T-helper 22 cell (primary cell): Measurements from ENCODE around the gene PSMC6.

Experiments used
- DNase-seq: peaks from one replicate; pipeline ENCODE4 v3.0.0-alpha.2; 2020; ENCODE audit warnings: low read depth

The PSMC6 gene

DNA sequence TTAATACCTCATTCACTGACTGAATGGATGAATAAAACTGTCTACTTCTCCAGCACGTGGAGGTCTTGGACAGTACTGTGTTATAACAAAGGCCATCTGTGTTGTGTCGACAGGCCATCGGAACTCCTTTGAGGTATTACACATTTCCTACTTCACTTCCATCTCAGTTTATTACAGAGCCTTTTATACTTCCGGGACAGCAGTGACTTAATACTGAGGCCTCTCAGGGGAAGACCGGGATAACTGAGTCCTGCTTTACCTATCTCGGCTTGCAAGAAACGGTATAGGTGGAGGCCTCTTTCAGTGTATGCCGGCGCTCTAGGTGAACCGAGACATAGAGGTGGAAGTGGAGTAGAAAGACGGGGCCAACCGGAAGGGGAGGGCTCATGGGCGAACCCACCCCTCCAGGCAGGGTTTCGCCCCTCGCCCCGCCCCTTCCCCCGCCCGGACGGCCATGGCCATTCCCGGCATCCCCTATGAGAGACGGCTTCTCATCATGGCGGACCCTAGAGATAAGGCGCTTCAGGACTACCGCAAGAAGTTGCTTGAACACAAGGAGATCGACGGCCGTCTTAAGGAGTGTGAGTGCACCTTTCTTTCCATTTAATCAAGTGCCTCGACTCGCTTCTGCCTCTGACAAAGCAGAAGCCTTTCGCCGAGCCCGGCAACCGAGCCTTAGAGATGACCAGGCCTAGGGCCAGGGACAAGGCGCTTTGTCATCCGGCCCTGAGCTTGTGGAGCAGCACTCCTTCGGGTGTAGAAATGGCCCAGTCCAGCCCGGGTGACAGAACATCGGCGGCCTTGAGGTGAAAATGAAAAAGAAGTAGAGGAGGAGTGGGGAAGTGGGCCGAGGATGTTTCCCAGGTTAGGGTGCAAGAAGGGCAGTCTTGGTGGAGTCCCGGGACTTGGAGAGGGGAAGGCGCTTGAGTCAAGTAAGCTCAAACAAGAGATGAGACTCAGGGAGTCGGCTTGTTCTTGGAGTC, at the start of gene PSMC6:
Gene PSMC6 (plus strand): TSS at position 477 of the 983 bp plus-strand sequence. CDS start 20 bp downstream, at position 497.
- DNase-seq: peak; percentile 90

DNA sequence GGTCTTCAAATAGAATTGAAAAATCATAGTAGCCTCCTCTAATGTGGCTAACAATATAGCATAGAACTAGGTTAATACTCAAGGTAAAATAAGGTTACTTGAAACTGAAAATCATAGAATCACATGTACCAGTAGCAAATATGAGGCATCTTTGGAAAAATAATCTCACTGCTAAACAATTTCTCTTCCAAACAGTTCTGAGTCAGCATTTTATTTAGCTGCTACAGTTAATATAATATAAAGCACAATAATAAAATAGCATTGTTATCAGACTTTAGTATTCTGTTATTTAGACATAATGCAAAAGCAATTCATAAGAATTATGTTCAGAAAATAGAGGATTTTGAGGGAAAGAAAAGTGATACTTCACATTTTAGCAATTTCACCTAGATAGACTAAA, 46.7 kb upstream of the PSMC6 start:
- DNase-seq: no peak

DNA sequence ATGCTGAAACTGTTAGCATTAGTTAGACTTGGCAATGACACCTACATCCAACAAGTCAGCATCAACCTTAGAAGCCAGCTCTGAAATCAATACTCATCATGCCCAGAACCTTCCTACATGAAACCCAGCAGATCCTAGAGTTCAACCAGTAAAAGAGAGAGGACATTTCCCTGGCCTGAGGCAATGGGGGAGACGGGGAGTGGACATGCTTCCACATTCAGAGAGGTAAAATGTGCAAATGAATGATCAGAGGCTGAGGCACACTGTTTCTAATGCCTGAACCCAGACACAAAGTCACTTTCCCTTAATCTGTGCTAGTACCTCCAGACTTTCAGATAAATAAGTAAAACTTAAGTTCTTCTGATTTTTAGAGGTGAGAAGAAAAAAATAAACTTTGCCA, 46.2 kb upstream of the PSMC6 start:
- no peak for DNase-seq

DNA sequence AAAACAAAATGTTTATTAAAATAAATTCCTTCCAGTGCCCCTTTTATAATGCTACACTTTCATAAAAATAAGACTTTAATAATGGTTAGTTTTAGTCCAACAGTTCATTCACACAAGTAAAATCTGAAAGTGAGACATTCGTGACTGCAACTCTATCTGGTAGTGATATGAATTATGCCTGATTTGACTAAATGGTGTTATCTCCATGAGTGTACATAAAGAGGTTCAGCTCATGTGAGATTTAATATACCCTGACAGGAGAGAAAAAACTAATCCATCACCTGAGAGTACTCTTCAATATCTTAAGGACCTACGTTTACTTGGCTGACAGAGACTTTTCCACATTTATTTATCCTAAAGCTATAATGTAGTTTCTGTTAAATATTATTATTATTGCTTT, 45.7 kb upstream of the PSMC6 start:
- DNase-seq: no peak

DNA sequence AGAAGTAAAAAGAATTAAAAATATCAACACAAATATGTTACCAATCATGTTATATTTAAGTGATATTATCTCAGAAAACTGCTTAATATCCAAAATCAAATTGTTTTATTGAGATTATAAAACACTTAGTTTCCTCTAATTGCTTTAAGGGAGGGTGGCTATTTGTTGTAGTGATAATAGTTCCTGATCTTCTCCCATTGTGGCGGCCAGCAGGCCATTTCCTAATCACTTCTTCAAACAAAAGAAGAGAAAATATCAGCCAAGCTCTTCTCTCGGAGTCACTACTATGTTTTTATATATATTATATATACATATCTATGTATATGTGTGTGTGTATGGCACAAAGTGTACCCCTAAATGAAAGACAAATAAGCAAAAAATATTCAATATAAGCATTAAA, 43.1 kb upstream of the PSMC6 start:
- DNase-seq: no peak

DNA sequence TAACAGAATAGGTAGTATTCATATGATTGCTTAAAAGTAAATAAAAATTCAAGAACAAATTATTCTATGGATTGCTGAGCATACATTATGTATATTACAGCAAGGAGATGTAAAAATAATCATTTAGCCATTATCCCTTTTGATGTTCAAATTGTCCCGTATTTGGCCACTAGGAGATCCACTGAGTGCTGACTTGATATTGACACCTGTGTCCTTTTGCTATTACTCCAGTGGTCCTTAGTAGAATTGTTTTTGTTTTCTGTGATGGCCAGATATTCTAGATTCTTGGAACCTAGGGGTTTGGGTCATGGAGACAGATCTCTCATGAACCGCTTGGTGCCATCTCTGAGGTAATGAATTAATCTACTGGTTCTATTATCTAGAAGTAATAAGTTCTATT, 28.4 kb upstream of the PSMC6 start:
- DNase-seq: no peak

DNA sequence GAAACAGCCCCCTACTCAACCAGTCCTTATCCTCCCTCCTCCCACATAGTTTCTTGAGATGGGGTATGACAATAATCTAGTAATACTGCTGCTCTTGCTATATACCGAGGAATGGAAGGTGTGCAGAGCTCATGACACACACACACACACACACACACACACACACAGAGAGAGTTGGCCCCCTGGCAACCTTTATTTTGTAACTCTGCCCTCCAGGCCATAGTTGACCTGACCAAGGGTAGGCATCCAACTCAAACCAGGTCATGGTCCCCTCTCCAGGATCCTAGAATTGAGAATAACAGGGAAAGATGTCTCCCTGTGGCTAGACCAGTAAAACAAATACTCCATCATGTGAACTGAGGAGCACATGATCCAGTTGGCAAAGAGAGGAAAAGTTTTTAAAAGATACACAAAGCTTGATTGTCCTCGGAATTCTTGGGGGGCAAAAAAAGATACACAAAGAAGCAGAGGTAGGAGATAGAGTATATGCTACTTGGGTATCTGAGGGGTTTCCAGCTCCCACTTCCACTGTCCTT, 22.9 kb upstream of the PSMC6 start:
- DNase-seq: no peak

DNA sequence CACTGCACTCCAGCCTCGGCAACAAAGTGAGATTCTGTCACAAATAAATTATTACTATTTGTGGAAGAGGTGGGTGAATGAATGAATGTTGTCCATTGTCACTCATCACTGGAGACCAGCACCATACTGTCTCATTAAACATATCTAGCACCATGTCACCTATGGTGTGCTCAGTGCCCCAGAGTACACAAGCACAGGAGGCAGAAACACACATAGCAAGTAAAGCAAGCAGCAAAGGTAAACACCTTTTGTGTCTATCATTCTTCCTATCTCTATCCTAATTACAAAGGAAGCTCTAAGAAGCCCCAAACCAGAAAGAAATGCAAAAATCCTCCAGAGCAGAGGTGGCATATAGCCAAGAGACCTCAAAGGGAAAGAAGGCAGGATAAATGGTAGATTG, 20.8 kb upstream of the PSMC6 start:
- no peak for DNase-seq

DNA sequence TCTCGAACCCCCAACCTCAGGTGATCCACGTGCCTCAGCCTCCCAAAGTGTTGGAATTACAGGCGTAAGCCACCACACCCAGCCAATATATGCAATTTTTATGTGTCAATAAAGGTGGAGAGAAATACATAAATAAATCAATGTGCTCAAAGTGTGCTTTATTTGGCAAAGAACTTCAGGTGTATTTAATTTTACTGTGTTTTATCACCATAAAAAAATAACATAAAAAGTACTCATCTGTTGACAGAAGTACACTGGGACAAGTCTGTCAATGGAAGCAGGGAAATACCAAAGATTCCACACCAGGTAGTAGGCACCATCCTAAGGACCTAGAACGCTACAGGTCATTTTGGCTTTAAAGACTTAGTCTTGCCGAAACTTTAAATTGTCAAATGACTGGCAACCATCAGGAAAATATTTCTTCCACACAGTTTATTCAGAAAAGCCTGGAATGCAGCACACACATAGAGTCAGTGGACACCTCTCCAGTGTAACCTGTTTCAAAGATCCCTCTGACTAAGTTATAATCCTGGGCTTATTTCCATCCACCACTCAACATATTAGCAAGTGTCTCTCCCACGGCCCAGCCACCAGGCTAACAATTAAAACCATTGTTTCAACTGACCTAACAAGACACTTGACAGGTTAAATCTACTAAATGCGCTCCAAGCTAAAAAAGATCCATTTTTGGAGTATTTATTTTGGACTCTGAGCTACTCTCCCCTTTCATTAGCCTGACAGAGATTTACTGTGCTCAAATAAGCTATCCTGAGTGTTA, 15.8 kb upstream of the PSMC6 start:
- no peak for DNase-seq

DNA sequence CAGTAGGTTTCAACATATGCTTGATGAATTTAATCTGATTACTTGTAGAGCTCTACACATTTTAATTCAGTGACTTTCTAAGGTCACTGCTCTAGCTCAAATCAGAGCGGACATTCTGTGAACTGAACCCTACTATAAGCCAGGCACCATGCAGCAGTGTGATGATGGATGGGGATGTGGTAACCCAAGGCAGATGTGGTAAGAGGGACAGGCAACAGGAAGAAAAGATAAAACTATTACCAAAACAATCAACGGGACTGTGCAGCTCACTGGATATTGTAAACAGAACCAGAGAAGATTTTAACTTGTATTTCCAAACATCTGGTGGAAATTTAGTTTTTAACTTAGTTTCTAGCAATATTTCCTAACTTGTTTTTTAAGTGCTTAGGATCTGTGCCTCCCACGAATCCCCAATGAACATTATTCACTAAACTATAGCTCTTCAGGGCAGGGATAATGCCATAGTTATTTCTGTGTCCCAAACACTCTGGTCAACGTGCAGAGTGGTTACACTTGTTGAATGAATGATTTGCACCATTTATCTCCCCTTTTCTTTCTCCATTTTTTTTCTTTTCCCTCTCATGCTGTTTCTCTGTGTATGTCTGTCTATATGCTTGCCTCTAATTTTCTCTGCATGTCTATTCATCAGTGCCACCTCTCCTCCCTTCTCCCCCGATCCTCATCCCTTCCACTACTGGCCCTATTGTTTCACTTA, 14.6 kb upstream of the PSMC6 start:
- no peak for DNase-seq

DNA sequence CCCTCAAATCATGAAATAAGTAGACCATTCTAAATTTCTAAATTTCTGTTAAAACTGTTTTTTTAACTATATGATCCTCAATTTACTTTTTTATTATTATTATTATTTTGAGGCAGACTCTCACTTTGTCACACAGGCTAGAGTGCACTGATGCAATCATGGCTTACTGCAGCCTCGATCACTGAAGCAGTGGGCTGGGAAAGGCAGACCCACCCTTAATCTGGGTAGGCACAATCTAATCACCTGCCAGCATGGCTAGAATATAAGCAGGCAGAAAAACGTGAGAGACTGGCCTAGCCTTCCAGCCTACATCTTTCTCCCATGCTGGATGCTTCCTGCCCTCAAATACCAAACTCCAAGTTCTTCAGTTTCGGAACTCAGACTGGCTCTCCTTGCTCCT, 14.0 kb upstream of the PSMC6 start:
- DNase-seq: no peak

DNA sequence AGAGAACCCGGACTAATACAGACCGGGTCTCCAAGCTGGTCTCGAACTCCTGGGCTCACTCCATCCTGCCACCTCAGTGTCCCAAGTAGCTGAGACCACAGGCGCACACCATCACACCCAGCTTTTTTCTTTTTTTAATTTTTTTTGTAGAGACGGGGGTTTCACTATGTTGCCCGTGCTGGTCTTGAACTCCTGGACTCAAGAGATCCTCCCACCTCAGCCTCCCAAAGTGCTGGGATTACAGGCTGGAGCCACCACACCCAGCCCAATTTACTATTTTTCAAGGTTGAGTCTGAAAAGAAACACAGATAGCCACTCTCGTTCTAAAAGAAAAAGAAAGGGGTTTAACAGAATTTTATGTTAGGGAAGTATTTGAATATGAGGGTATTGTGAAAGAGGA, 13.5 kb upstream of the PSMC6 start:
- DNase-seq: no peak

DNA sequence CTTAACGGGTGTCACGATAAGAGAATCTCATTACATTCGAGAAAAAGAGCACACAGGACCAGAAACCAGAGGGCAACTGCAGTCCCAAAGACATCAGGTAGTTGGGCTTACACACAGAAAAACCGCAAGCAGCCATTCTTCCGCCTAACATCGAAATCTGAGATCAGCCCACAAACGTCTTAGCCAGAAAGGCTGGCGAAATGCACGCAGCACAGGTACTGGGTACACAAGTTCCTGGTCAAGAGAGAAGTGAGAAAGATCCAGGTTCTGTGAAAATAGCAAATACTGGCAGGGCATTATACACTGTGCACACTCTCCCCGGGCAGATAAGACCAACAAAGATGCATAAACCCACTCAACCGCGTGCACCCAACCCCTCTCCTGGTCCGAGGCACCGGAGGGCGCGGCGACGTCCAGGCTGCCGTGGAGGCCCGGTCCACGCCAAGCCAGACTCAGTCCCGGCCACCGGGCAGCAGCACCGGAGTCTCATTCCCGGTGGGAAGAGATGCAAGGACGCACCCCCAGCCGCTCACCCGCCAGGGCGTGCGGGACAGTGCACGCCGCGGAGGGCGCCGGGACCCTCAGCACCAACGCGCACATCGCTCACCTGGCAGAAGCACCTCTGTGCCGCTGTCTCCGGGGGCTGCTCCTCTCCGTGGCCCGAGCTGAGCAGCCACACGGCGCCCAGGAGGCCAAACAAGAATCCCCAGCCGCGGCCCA, 12.1 kb upstream of the PSMC6 start:
- peak; percentile 44 for DNase-seq

DNA sequence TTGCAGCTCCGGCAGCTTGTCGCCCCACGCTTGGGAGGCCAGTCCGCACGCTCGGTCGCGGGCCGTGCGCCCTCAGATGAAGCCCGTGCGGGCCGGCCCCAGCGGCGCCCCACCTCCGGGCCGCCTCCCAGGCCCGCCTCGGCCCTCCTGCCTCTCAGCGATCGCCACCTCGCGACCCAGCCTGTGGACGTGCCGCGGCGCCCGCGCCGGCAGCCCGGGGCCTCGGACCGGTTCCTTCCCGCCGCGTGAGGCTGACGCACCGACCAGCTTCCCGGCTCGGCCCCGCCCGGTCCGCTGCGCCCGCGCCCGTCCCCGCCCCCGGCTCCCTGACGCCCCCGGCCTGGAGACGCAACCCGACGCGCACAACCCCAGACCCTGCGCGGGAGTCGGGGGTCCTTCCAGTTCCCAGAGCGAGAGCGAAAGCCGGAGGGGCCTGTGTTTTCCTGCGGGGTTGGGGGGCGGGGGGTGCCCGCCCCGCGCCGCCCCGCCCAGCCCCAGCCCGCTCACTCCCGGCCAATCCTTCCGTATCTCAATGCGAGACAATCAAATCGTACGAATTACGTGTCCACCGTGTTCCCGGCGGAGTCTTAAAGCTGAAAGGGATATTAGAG, 11.4 kb upstream of the PSMC6 start, which contains the start of gene ERO1A:
Gene ERO1A (minus strand): TSS at position 78 of the 611 bp plus-strand sequence. CDS start 77 bp downstream, at position 1.
- DNase-seq: peak; percentile 58

DNA sequence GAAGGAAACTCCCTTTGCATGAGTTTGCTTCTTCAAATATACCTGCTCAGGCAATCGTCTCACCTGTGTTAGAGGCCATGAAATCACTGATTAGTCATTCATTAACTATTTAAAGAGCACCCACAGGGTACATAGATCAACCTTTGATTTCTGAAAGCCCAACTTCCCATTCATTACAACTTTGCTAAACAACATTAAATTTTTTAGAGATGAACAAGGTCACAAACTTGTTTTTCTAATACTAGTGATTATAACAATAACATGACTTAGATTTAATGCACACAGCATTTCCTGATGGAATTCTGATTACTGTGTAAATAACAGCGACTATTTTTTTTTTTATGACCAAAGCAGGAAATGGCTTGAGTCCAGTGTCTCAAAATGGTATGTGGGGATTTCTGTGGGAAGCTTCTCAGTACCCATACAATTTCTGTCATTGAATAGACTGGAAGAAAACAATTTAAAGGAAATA, 6.3 kb upstream of the PSMC6 start:
- DNase-seq: no peak

DNA sequence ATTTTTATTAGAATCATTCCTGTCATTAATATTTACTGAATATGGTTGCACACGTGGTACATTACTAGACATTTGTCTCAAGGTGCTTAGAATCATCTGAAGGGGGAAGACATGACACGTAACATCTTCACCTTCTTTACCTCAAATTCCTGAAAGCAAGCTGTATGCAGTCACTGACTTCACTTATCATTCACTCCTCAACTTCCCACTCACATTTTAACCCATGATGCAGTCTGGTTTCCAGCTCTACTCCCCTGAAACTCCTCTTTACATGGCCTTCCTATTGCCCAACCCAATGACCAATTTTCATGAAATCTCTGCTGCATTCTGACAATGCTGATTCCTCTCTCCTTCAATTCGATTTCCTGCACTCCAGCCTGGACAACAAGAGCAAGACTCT, 5.8 kb upstream of the PSMC6 start:
- no peak for DNase-seq

DNA sequence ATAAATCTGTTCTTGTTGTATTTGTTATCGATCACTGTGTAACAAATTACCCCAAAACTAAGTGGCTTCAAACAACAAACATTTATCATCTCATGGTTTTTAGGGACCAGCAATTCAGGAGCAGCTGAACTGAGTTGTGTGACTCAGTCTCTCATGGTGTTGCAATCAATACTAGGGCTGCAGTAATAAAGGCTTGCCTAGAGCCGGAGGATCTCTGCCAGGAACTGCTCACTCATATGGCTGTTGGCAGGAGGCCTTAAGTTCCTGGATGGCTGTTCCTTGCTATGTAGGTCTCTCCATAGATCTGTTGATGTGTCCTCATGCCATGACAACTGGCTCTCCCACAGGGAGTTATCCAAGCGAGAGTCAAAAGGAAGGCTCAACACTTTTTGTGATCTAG, 3.8 kb upstream of the PSMC6 start:
- DNase-seq: no peak

DNA sequence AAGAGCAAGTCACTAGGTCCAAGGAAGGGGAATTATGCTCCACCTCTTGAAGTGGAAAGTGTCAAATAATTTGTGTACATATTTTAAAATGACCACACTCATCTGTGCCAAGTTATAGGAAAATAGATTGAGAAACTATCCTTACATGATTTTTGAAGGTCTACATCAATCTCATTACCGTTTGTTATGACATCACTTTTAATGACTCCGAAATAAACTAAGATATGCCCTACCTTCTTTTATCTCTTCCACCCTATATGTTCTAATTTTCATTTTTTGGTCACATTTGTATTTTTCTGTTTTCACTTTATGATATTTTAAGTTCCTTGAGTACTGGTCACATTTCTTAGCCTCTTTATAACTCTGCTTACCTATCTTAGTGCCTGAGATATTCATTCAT, 3.3 kb upstream of the PSMC6 start:
- DNase-seq: no peak

DNA sequence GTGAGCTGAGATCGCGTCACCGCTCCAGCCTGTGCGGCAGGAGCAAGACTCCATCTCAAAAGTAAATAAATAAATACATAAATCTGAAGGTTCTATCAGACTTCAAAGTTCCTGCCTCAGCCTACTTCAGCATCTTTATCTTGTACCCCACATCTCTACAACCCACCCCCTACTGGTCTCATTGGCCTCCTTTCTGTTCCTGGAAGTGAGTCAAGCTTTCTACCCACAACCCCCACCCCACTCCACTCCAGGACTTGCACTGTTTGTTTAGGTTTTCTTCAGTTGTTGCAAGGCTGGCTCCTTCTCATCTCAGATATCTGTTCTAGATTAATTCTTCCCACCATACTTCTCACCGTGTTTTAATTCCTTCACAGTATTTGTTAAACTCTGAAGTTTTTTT, 714 bp upstream of the PSMC6 start:
- peak; percentile 30 for DNase-seq

DNA sequence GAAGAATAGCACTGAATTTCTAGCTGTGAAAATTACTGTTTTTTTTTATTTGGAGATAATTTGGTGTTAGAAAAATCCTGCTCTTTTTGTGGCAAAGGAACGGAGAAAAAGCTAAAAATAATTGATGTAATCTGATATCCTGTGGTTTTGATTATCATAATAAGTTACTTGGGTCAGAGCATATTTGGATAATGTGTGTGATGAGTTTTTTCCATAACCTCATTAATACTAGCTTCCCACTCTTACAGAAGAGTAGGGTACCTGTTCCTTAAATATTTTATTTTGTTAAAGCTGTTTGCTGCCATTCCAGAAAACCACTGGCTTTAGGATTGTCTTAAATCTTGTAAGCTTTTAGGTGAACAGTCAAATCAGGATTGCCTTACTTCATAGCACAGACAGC, 4.7 kb downstream of the PSMC6 start:
- DNase-seq: no peak

DNA sequence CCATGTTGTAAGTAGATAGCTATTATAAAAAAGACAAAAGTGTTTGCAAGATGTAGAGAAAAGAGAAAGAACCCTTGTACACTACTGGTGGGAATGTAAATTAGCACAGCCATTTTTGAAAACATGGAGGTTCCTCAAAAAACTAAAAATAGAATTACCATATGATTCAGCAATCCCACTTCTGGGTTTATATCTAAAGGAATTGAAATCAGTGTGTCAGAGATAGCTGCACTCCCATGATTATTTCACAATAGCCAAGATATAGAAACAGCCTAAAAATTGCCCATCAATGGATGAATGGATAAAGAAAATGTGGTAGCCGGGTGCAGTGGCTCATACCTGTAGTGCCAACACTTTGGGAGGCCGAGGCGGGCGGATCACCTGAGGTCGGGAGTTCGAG, 9.2 kb downstream of the PSMC6 start:
- DNase-seq: no peak
